Kidney capillary endothelial cell (primary cell): ENCODE results near the gene POU2AF2.

Experiments used
- DNase-seq: peaks from one replicate; pipeline ENCODE4 v3.0.0-alpha.2; 2018; ENCODE audit warnings: low spot score

Gene POU2AF2

GRCh38 chr11:111330234-111330893 lies 84.8 kb downstream of the POU2AF2 start:
- no peak for DNase-seq

GRCh38 chr11:111331711-111332479 lies 86.4 kb downstream of the POU2AF2 start:
- no peak for DNase-seq

DNA sequence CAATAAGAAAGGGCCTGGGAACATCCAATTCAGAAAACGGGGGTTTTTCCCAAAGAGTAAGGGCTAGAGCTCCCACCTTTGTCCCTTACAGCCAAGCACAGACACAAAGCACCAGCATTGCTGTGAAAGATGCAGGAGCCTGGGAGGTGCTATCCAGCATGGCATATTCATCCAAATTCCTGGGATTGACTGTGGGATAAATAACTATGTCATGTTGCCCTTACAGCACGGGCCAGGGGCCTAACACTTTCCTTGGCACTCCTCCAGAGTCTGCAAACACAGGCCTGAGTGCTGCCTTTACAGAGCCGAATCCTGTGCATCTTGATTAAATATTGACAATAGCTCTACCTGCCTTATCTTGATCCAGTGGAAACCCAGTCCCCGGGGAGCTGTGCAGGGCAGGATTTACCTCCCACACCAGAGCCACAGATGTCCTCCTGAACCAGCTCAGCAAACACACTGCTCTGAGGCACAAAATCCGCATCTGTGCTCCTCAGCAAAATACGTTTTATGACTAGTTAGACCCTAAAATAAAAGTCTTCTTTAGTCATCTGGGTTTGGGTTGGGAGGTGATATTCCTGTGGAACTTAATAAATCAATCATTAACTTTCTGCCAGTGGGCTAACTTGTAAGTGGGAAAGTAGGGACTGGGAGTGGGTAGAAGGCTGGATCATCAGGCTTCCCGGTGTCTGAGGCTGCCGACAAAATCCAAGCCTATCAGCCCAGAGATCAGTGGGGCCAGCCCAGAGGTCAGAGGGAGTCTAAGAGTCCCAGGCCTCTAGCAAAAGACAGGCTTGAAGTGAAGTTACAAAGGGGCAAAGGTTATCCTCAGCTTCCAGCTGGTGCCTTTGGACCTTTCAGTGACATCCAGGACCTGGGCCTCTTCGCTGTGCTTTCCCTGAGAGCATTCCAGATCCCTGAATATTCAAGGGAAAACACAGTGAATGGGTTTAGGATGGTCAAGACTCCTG lies 89.3 kb downstream of the POU2AF2 start:
- no peak for DNase-seq

DNA sequence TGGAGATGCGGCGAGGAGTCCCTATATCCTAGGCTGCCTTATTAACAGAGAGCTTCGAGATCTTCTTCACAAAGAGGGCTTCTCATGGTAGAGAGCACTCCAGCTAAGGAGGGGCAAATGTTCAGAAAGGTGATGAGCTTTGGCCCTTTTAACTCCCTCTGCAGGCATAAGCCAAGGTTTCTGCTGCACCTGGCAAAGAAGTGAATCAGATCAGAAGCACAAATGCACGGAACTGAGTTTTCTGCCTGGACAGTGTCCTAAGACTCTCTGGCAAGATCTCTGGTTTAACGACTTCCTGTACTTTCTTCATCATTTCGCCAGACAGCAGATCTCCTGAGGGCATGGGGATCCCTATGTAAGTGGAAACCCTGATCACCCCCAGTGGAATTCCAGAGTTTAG lies 90.0 kb downstream of the POU2AF2 start:
- DNase-seq = no peak
